ENCODE measurements around the gene SLC6A16.
"Not testable (repeated sequence)": the region's sequence is repeated elsewhere in the genome, so short reads cannot be mapped to it uniquely, and the experiment has no call there.

Gene SLC6A16

DNA sequence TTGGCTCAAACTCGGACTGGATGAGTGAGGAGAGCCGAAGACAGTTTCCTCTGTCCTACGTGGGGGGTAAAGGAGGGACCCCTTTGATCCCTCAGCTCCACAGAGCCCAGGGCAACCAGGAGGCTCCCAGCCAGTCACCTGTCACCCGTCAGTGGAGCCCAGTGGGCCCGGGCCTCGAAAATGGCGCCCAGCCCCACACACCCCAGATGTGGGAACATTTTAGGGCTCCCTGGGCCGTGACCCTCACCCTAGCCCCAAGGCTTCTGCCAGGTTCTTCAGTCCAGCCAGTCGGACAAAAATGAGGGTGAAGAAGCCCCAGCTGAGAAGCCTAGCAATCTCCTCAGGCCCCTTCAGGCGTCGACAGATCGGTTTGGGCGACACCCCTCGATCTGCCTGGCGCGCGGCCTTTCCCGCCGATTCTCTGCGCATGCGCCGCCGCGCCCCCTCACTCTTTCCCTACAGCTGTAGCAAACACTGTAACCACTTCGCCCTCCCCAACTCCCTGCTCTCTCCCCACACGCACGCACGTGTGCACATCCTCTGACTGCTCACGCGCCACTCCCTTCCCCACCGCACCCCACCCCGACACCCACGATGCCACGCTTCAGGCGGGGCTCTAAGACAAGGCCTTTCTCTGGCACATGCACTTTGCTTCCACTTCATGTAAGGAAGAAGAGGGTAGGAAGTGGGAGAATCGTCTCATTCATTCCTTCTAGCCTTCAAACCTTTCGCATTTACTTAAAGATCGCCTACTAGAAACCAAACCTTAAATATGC lies at the start of gene SLC6A16:
TSS of gene SLC6A16 (minus strand) at position 391 of the 776 bp plus-strand sequence. CDS start 13,844 bp downstream, outside the sequence.
- no peak for FAIRE-seq

DNA sequence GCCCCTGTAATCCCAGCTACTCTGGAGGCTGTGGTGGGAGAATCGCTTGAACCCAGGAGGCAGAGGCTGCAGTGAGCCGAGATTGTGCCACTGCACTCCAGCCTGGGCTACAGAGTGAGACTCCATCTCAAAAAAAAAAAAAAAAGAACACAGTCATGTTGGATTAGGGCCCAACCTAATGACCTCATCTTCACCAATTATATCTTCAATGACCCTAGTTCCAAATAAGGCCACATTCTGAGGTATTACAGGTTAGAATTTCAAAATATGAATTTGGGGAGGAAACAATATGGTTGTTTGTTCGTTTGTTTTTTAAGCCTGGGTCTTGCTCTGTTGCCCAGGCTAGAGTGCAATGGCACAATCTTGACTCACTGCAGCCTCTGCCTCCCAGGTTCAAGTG lies 48.2 kb upstream of the SLC6A16 start:
- FAIRE-seq: not testable (repeated sequence)

DNA sequence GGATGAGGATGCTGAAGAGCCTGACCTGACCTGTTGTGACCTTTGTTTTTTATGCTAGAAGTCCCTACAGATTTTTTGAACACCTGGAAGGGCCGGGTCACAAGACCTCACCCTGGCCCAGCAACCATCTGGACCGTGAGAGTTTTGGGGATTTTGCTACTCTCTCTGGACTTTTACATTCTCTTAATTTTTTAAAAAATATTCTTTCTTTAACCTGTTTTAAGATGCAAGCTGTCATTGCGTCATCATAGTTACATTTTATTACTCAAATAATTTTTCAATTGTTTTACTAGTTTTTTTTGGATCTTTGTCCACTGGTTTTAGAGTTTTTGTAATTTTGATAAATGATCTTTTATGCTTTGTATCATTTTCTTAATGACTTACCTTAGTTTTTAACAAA lies 46.2 kb upstream of the SLC6A16 start:
- no peak for FAIRE-seq

DNA sequence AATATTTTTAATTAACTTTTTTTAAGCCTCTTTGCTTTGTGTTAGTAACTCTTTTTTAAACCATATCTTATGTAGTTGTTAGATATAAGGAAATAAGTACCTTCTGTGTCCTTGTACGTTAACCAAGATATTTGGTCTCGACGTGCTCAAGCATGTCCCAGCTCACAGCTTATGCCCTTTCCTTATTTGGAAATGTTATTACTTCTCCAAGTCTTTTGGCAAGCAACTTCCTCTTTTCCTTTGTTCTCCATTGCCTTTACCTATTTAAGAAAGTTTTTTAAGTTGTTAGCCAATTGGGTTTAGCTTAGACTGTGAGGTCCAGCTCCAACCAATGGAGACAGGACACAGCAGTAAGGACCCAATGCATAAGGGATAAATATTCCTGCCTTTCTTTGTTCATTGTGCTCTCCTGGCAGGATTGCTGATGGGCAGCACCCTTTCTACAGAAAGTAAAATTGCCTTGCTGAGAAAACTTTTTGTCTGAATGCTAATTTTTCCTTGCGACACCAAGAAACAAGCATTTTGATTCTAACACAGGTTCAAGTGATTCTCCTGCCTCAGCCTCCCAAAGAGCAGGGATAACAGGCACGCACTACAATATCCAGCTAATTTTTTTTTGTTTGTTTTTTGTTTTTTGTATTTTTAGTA lies 43.8 kb upstream of the SLC6A16 start:
- FAIRE-seq: no peak

DNA sequence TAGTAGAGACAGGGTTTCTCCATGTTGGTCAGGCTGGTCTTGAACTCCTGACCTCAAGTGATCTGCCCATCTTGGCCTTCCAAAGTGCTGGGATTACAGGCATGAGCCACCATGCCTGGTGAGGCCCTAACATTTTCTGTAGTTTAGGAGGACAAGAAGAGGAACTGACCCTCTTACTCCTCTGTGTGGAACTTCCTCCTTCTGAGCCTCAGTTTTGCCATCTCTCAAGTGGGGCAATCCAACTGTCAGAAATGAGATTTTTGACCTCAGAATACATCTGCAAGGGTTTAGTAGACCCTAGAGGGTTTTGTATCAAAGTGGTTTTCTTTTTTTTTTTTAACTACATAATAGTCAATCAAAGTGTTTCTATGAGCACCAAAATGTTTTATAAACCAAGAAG lies 41.1 kb upstream of the SLC6A16 start:
- FAIRE-seq: no peak

DNA sequence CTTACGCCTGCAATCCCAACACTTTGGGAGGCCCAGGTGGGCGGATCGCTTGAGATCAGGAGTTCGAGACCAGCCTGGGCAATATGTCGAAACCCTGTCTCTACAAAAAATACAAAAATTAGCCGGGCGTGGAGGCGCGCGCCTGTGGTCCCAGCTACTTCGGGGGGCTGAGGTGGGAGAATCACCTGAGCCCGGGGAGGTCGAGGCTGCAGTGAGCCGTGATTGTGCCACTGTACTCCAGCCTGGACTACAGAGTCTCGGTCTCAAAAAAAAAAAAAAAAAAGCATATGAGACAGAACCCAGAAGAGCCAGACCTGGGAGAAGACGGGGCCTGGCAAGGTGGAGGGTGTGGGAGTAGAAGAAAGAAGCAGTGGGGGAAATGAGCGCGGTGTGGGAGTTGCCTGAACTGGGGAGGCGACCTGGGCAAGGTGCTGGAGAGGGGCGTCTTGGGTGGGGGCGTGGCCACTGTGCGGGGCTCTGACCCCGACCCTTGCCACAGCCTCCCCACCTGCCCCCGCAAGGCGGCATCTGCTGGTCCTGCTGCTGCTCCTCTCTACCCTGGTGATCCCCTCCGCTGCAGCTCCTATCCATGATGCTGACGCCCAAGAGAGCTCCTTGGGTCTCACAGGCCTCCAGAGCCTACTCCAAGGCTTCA lies 39.2 kb upstream of the SLC6A16 start:
- FAIRE-seq: no peak

DNA sequence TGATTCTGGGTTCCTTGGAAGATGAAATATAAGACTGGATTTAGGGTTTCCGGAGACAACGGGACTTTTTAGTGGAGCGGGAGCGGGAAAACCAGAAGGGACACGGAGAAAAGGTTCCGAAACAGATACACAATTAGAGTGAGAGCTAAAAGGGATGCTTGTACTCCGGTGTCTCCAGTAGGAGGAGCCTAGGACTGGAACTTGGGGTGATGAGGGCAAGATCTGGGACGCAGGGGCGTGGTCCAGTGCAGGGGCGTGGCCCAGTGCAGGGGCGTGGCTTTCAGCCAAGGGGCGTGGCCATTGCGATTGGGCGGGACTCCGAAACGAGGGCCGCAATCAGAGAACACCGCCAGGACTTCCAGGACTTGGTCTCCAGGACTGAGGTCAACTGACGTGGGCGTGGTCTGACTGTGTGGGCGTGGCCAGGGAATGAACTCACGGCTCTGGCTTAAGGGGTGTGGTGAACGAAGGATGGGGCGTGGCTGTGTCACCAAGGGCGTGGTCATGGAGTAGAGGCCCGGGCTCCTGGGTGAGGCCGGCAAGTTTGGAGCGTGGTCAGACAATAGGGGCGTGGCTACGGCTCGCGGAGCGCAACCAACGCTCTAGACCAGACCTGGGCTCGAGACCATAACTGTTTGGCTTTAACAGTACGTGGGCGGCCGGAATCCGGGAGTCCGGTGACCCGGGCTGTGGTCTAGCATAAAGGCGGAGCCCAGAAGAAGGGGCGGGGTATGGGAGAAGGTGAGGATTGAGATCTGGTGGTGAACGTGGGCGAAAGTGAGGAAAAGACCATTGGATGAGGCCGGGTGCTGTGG lies 38.5 kb upstream of the SLC6A16 start, which contains the start of gene DKKL1:
TSS of gene DKKL1 (plus strand) at position 610 of the 815 bp plus-strand sequence. CDS start at position 732, 122 bp downstream.
- peak; percentile 99 for FAIRE-seq

DNA sequence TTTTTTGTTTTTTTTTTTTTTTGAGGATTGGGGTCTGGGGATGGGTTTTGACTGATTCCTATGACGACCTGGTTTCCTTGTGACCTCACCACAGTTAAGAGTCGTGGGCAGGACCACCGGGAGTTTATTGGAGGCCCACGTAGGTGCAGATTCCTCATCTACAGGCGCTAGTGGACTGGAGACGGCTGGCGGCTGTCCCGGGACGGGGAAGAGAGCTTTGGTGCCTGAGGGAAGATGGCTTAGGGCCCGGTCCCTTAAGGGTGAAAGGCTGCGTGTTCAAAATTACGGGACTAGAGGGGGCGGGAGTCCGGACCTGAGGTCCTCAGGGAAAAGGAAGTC lies 37.9 kb upstream of the SLC6A16 start:
- no peak for FAIRE-seq

DNA sequence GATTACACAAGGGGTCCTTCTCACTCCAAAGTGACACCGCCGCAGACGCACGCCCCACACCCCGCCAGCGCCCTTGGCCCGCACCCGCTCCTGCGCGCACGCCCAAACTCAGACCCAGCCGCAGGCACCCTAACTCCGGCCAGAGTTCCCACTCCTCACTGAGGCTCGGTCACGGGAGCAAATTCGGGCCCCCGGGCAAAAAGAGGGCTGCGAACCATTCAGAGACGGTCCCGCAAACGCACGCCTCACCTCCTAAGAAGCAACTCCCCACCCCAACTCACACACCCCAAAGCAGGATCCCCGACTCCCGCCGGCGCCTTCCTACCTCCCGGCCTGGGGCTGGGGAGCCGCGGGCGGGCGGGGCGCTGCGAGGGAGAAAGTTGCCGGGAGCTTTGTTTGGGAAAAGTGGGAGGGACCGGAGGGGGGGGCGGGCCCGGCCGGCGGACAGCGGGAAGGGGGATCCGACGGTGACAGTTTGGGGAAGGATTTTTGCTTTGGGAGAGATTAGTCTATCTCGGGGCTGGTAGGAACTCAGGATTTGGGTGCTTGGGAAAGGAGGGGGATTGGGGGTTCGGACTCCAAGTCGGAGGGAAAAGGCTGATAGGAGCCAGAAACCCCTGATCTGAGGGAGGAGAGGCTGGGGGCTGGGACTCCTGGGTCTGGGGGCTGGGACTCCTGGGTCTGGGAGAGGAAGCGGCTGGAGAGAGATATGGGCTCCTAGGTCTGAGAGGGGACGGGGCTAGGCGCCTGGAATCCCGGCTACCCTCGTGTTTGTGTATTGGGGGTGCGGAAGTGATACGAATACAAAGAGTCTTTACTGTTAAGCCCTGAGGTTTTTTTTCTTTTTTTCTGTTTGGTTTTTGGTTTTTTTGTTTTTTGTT lies 37.3 kb upstream of the SLC6A16 start, which contains the start of gene TEAD2:
TSS of gene TEAD2 (minus strand) at position 369 of the 881 bp plus-strand sequence. CDS start 2,341 bp downstream, outside the sequence.
- FAIRE-seq: no peak

DNA sequence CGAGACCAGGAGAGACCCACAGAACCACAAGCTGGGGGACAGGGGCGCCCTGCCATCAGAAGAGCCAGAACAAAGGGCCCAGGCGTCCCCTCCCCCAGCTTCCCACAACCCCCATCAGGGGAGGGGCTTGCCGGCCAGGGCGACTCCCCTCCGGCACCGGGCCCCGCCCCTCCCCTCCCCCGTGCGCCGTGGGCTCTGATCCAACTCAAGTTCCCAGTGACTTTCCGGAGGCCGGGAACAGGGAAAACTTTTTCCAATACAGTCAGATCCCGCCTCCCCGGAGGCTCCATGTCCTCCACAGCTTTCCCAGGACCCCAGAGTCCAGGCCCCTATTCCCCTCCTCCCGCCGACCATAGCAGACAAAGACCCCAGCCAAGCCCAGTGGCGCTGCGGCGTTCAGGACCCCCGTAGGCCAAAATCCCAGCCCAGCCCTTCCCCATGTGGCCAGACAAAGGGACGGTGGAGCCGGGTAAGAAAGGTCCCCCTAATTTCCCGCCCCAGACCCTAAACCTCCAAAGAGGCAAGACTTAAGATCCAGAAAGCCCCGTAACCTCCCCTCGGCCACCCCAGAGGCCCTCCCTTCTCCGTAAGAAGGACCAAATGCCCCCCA lies 36.6 kb upstream of the SLC6A16 start:
- no peak for FAIRE-seq

DNA sequence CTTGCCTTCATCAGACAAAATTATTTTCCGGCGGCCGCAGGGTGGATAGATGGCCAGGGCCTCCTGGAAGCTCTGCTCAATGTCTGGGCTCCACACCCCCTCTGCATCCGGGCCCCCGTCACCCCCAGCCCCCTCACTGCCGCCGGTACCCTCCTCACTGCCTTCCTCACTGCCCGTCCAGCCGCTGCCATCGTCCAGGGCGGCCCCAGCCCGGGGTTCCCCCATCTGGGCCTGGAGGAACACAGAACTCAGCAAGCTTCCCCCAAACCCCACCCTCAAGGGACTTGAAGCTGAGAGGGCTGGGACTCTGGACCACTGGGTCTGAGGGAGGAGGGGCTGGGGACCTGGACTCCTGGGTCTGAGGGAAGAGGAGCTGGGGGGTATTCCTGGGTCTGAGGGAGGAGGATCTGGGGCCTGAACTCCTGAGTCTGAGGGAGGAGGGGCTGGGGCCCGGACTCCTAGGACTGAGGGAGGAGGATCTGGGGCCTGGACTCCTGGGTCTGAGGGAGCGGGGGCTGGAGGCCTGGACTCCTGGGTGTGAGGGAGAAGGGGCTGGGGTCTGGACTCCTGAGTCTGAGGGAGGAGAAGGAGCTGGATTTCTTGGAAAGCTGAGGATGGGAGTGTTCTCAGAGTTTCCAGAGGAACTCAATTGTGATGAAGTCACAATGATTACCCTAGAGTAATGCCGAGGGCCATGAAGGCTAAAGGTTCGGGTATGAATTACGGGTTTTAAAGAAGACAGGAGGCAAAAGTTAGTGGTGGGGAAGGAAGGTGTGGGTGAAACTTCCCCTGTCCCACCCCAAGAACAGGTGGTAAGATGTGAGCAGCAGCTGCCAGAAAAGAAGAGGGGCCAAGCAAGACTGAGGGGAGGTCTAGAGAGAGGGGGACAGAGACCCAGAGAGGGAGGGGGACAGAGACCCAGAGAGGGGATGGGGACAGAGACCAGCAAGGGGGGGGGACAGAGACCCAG lies 35.1 kb upstream of the SLC6A16 start:
- no peak for FAIRE-seq

DNA sequence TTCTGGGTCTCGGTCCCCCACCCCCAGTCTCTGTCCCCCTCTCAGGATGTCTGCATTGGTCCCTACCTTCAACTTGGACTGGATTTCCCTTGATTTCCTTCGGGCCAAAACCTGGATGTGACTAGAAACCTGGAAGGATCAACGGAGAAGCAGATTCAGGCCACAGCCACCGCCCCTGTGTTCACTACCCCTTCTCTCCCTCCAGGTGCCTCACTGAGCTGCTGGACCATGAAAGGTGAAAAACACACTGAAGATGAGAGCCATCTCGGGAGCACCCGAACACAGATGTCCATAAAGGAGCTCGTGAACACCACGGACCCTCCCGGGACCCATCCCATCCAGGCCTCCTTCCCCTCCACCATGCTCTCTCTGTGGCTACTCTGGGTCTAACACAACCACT lies 32.2 kb upstream of the SLC6A16 start:
- FAIRE-seq: no peak

DNA sequence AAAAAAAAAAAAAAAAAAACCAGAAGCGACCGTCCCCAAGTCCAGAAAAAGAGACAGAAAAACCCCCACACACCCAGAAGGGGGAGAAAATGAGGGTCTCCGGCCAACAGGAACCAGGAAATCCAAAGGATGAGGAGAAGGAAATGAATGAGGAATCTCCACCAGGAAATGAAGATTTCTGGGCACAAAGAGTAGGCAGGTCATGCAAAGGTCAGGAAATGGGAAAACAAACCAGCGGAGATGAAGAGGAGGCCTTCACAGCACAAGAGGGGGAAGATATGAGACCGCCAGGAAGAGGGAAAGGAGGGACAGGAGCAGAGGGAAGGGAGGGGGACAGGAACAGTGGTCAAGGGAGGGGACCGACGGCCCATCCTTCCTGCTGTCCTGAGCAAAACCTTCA lies 31.4 kb upstream of the SLC6A16 start:
- no peak for FAIRE-seq

DNA sequence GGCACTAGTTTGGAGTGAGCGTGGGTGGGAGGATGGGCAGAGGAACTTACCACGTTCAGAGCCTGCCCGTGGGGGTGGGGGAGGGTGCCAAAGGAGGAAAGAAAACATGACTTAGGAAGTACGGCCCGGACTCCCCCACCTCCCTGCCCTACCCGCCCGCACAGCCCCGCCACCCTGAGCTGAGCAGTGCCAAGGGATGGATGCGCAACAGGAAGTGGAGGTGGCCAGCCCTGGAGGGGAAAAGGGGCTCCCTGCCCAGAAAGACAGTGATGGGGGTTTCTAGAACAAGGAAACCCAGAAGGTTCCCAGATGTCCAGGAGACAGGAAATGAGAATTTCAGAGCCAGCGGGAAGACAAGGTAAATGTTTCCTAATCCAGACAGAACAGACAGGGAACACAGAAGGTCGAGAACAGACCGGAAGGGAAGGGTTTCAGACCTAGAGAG lies 30.9 kb upstream of the SLC6A16 start:
- FAIRE-seq: no peak

DNA sequence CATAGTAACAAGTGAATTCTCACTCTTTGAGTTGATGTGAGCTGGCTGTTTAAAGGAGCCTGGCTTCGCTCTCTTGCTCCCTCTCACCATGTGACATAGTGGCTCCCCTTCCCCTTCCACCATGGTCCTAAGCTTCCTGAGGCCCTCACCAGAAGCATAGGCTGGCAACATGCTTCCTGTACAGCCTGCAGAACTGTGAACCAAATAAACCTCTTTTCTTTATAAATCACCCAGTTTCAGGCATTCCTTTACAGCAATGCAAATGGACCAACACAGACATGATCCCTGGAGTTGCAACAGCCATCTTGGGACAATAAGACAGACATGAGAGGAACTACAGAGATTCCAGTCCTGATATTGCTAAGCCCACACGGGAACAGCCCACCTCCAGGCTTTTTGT lies 24.6 kb upstream of the SLC6A16 start:
- FAIRE-seq: no peak

DNA sequence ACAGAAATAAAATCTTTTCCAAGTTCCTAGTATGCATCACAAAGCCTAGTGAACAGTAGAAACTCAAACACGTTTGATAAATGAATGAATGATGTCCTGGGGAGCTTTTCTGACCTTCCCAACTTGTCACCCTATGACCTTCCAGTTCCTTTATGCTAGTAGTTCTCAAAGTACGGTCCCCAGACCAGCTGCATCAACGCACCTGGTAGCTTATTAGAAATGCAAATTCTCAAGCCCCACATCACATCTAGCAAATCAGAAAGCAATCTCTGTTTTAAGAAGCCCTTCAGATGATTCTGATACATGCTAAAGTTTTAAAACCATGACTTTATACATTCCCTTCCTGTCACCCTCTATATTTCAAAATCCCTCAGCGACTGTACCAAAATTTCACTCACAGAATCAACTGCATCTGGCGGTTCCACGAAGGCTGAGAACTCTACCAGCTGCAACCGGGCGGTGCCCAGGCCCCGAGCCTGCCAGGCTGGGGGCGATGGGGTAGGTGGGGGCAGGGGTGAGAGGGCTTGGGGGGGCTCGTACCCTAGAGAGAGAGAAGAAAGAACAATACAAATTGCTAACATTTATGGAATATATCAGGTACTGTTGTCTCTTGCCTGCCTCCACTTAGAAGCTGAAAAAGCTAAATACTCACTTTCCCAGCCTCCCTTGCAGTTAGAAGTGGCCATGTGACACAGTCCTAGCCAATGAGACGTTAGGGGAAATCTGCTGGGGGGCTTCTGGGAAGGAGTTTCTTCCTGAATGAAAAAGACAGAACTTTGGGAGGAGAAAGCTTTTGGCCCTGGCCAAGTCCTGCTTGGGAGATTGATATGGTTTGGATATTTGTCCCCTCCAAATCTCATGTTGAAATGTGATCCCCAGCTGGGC lies 23.6 kb upstream of the SLC6A16 start:
- FAIRE-seq: no peak

DNA sequence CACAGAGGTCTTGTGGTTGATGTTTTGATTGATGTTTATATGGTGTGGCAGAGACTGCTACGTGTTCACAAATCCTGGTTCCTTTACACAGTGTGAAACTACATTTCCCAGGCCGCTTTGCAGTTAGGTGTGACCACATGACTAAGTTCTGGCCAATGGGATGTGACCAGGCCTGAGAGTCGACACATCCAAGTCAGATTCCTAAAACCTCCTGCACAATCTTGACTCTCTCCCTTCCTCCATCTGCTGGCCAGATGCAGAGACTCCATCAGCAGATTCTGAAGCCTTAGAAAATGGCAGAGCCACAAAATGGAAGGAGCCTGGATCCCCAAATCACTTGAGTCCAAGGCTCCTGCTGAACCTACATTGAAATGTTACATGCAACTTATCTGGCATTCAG lies 22.8 kb upstream of the SLC6A16 start:
- FAIRE-seq: peak; percentile 95

DNA sequence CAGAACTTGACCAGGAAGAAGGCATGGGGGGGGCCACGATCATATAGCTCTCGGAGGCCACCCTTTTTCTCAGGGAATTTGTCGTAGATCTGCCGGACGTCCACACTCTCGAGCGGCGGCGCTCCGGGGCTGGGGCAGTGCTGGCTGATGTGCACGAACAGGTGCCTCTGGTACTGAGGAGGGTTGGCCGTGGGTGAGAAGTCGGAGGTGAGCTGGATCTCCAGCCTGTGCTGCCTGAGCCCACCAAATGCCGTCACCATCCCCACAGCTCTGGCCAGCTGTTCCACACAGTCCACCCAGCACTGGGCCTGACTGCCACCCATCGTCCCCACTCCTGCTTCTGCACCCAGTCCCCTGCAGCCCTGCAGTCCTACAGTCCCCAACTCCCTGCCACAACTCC lies 22.2 kb upstream of the SLC6A16 start:
- FAIRE-seq: no peak
